CD14-positive monocyte (primary cell): Measurements from ENCODE around the gene HUNK. TPM values are rescaled to one million over a fixed set of nuclear protein-coding genes. Genes with fewer than 3 reads are reported as not detected.
A peak's percentile ranks its signal among the peaks of the same experiment; 100 is the strongest.

Experiments used
- DNase-seq, 3 donors: peaks; one replicate each; pipeline ENCODE4 v3.0.0-alpha.2; 2011 to 2022
- H2AFZ ChIP-seq: 2 replicates; pipeline ENCODE4 v1.6.0; 2012; ENCODE audit warnings: mild to moderate bottlenecking, low read depth, low read length, inconsistent platforms; ENCODE audit not compliant: insufficient read depth, poor library complexity, severe bottlenecking
- H3K27ac ChIP-seq, 2 donors: 1 replicate in 1 of 2; 2 replicates in 1 of 2; pipeline ENCODE4 v1.5.1; 2012 to 2013; ENCODE audit warnings: low read length in 2 of 2, control low read depth in 1 of 2, inconsistent platforms in 1 of 2, low read depth in 1 of 2, mild to moderate bottlenecking in 1 of 2
- H3K27me3 ChIP-seq, 2 donors: one replicate each; pipeline versions ENCODE4 v1.6.0 to v1.6.1; 2011 to 2013; ENCODE audit warnings: low read length in 2 of 2; ENCODE audit not compliant: control insufficient read depth in 2 of 2, insufficient read depth in 2 of 2
- H3K36me3 ChIP-seq, 2 donors: replicated peaks in 1 of 2; 1 replicate in 1 of 2; 2 replicates in 1 of 2; pipeline versions ENCODE4 v1.5.1 to v1.6.1; 2012 to 2013; ENCODE audit warnings: low read length in 2 of 2, control low read depth in 1 of 2, inconsistent platforms in 1 of 2, mild to moderate bottlenecking in 1 of 2; ENCODE audit not compliant: insufficient read depth in 2 of 2, control insufficient read depth in 1 of 2
- H3K4me1 ChIP-seq, 2 donors: 1 replicate in 1 of 2; 2 replicates in 1 of 2; pipeline versions ENCODE4 v1.5.1 to v1.6.1; 2012 to 2013; ENCODE audit warnings: low read length in 2 of 2, control low read depth in 1 of 2, inconsistent platforms in 1 of 2, mild to moderate bottlenecking in 1 of 2, moderate library complexity in 1 of 2; ENCODE audit not compliant: insufficient read depth in 2 of 2, control insufficient read depth in 1 of 2
- H3K4me2 ChIP-seq: replicated peaks from 2 replicates; pipeline ENCODE3; 2012; ENCODE audit warnings: low read length, moderate library complexity, mild to moderate bottlenecking; ENCODE audit not compliant: poor library complexity, severe bottlenecking; ENCODE audit errors: extremely low read depth
- H3K4me3 ChIP-seq, 3 experiments: fragments of 200-600 bp in 1 of 3; sonication (generic) in 1 of 3; replicated peaks in 1 of 3; 1 replicate in 2 of 3; 2 replicates in 1 of 3; pipeline ENCODE4 v1.5.1; 2011 to 2013; ENCODE audit warnings: low read length in 3 of 3, mild to moderate bottlenecking in 3 of 3, control low read depth in 2 of 3, low read depth in 2 of 3, inconsistent platforms in 1 of 3, moderate library complexity in 1 of 3
- H3K79me2 ChIP-seq: 2 replicates; pipeline ENCODE4 v1.6.0; 2012; ENCODE audit warnings: mild to moderate bottlenecking, control low read depth, inconsistent platforms, low read length, moderate library complexity; ENCODE audit not compliant: insufficient read depth
- H3K9ac ChIP-seq: 2 replicates; pipeline ENCODE4 v1.6.0; 2017; ENCODE audit warnings: low read length, mild to moderate bottlenecking; ENCODE audit not compliant: insufficient read depth, poor library complexity, severe bottlenecking
- H3K9me3 ChIP-seq, 2 donors: replicated peaks in 1 of 2; 1 replicate in 1 of 2; 2 replicates in 1 of 2; pipeline versions ENCODE4 v1.5.1 to v1.6.1; 2012 to 2013; ENCODE audit warnings: low read length in 2 of 2, control low read depth in 1 of 2; ENCODE audit not compliant: control insufficient read depth in 1 of 2, insufficient read depth in 1 of 2
- H4K20me1 ChIP-seq: 2 replicates; pipeline ENCODE4 v1.6.0; 2012; ENCODE audit warnings: mild to moderate bottlenecking, low read length, control low read depth, moderate library complexity; ENCODE audit not compliant: insufficient read depth
- H3K27ac Mint-ChIP-seq, 7 donors: one replicate each; pipeline ENCODE4 v1.8.0; 2020; ENCODE audit warnings: mild to moderate bottlenecking in 7 of 7, mixed read lengths in 7 of 7, moderate library complexity in 6 of 7, inconsistent platforms in 2 of 7
- H3K27me3 Mint-ChIP-seq, 3 donors: one replicate each; pipeline ENCODE4 v1.8.0; 2021 to 2022; ENCODE audit warnings: low read depth in 3 of 3, mild to moderate bottlenecking in 3 of 3, mixed read lengths in 3 of 3, moderate library complexity in 3 of 3, inconsistent platforms in 1 of 3
- H3K36me3 Mint-ChIP-seq, 2 donors: one replicate each; pipeline ENCODE4 v1.8.0; 2020; ENCODE audit warnings: mixed read lengths in 2 of 2, inconsistent platforms in 1 of 2, mild to moderate bottlenecking in 1 of 2
- H3K4me1 Mint-ChIP-seq: one replicate; pipeline ENCODE4 v1.8.0; 2020; ENCODE audit warnings: mild to moderate bottlenecking, mixed read lengths
- H3K4me3 Mint-ChIP-seq, 2 donors: one replicate each; pipeline ENCODE4 v1.8.0; 2020; ENCODE audit warnings: mild to moderate bottlenecking in 2 of 2, mixed read lengths in 2 of 2, moderate library complexity in 1 of 2
- H3K9me3 Mint-ChIP-seq, 7 donors: one replicate each; pipeline ENCODE4 v1.8.0; 2020 to 2022; ENCODE audit warnings: mixed read lengths in 7 of 7, mild to moderate bottlenecking in 6 of 7, moderate library complexity in 6 of 7, inconsistent platforms in 2 of 7
- CTCF ChIP-seq: fragments of 200-600 bp; IDR thresholded peaks from one replicate; pipeline ENCODE4 v1.8.0; 2022; ENCODE audit warnings: antibody characterized with exemption, mild to moderate bottlenecking
- WGBS: methylation state at CpG from one replicate; pipeline ENCODE4 v1.1.5; 2013; ENCODE audit warnings: missing lambda C conversion rate; ENCODE audit not compliant: insufficient coverage; 5-methylcytosine and 5-hydroxymethylcytosine counted together
- intact Hi-C, 2 donors: fragments of 100-400 bp; cut with micrococcal nuclease; formaldehyde crosslinking; loops; one replicate each; pipeline versions ENCODE4 v1.15.0 to v1.15.1; 2023
- polyA plus RNA-seq, 3 donors: library from polyadenylated mRNA; depleted of rRNA in 1 of 3; unstranded in 2 of 3; stranded (reverse) in 1 of 3; fragments of 300-500 nt in 2 of 3; fragments of >200 nt in 1 of 3; fragmentation: Illumina TruSeq in 2 of 3; gene quantifications; 1 replicate in 2 of 3; 2 replicates in 1 of 3; pipeline ENCODE4 v1.2.3, GENCODE V29; 2012 to 2021

Gene HUNK
- polyA plus RNA-seq, 3 donors: not detected

GRCh38 chr21:31898933-31899630, 26.3 kb downstream of the HUNK start:
- H3K9ac ChIP-seq: no peak overlapping the region
- no peak overlapping the region for H3K4me3 Mint-ChIP-seq
- peaks cover 4 to 8% (median 7%) of the 10 kb centered on the region in 3 donors for H3K27me3 Mint-ChIP-seq
- no peak for DNase-seq
- no peaks in the 10 kb centered on the region for H4K20me1 ChIP-seq
- H3K4me1 ChIP-seq: no peaks in the 10 kb centered on the region
- no peaks in the 10 kb centered on the region for H3K4me1 Mint-ChIP-seq
- H3K36me3 ChIP-seq: no peaks in the 10 kb centered on the region
- H2AFZ ChIP-seq: no peak overlapping the region
- H3K9me3 Mint-ChIP-seq: peaks cover 0 to 14% (median 3%) of the 10 kb centered on the region in 7 donors
- H3K79me2 ChIP-seq: no peaks in the 10 kb centered on the region
- no peak overlapping the region for H3K4me3 ChIP-seq
- intact Hi-C loops: no loop called here
- no peaks in the 10 kb centered on the region for H3K36me3 Mint-ChIP-seq
- H3K27me3 ChIP-seq: no peaks in the 10 kb centered on the region
- no peak overlapping the region for H3K27ac ChIP-seq
- H3K9me3 ChIP-seq: no peaks in the 10 kb centered on the region
- no peak overlapping the region for H3K27ac Mint-ChIP-seq
- no peak for TF ChIP-seq CTCF
- no peak overlapping the region for H3K4me2 ChIP-seq
- 0% methylated on average over 3 of the region's 9 CpGs for WGBS

GRCh38 chr21:31900121-31900895, 27.5 kb downstream of the HUNK start:
- Mint-ChIP-seq H3K4me3 (no peak overlapping the region), H3K27me3 (peaks cover 4 to 10% (median 4%) of the 10 kb centered on the region in 3 donors), H3K36me3 (no peaks in the 10 kb centered on the region), H3K27ac (peak overlapping the region in 1 of 7 donors; percentile 51), H3K4me1 (no peaks in the 10 kb centered on the region), H3K9me3 (peaks cover 2 to 14% (median 4%) of the 10 kb centered on the region in 7 donors)
- DNase-seq: no peak
- H3K79me2 ChIP-seq: no peaks in the 10 kb centered on the region
- H3K27me3 ChIP-seq: no peaks in the 10 kb centered on the region
- no peak overlapping the region for H3K27ac ChIP-seq
- no peak for TF ChIP-seq CTCF
- H3K36me3 ChIP-seq: no peaks in the 10 kb centered on the region
- no peak overlapping the region for H3K9ac ChIP-seq
- H3K4me1 ChIP-seq: no peaks in the 10 kb centered on the region
- H3K4me3 ChIP-seq: no peak overlapping the region
- WGBS: 82% methylated on average over 6 of the region's 15 CpGs
- H2AFZ ChIP-seq: no peak overlapping the region
- H4K20me1 ChIP-seq: no peaks in the 10 kb centered on the region
- no peaks in the 10 kb centered on the region for H3K9me3 ChIP-seq
- no peak overlapping the region for H3K4me2 ChIP-seq
- intact Hi-C loops: no loop called here
